Upper lobe of right lung (tissue), 1 donor: Measurements from ENCODE around the gene CENPT. TPM values are rescaled to one million over a fixed set of nuclear protein-coding genes. Genes with fewer than 3 reads are reported as not detected.

Source experiments
- ATAC-seq: fragments of 200-7000 bp; cut with Tn5 transposase; one replicate; pipeline ENCODE4 v1.9.1; 2020; ENCODE audit warnings: mild to moderate bottlenecking, moderate library complexity
- DNase-seq: peaks from one replicate; pipeline ENCODE4 v3.0.0-alpha.2; 2020
- H3K27ac ChIP-seq: fragments of 200-600 bp; one replicate; pipeline ENCODE4 v1.8.0; 2022
- H3K27me3 ChIP-seq: fragments of 200-600 bp; one replicate; pipeline ENCODE4 v1.8.0; 2022; ENCODE audit warnings: mild to moderate bottlenecking
- H3K36me3 ChIP-seq: fragments of 200-600 bp; one replicate; pipeline ENCODE4 v1.8.0; 2022
- H3K4me1 ChIP-seq: fragments of 200-600 bp; one replicate; pipeline ENCODE4 v1.8.0; 2022
- H3K4me3 ChIP-seq: fragments of 200-600 bp; one replicate; pipeline ENCODE4 v1.8.0; 2022; ENCODE audit warnings: mild to moderate bottlenecking
- H3K9me3 ChIP-seq: fragments of 200-600 bp; one replicate; pipeline ENCODE4 v1.8.0; 2022
- intact Hi-C: fragments of 100-400 bp; cut with DNase I; formaldehyde crosslinking; loops from one replicate; pipeline ENCODE4 v1.11.0; 2022
- total RNA-seq: library from RNA; stranded (reverse); fragmentation: NEBNext Ultra II Directional; extraction: Animal tissue kit (Norgen Biotek cat#: 25700); gene quantifications from one replicate; pipeline ENCODE4 v1.2.1, GENCODE V29; 2021
- TF ChIP-seq, protein P1 (sequence below): fragments of 200-600 bp; IDR thresholded peaks from one replicate; pipeline ENCODE4 v1.8.0; 2022; ENCODE audit warnings: antibody characterized with exemption
- donor health status: DM: no; HTN: yes; CAD: no; lungs with severe emphysema.

Gene CENPT
- total RNA-seq, 1 donor from 2014 or later: 30.0 TPM

DNA sequence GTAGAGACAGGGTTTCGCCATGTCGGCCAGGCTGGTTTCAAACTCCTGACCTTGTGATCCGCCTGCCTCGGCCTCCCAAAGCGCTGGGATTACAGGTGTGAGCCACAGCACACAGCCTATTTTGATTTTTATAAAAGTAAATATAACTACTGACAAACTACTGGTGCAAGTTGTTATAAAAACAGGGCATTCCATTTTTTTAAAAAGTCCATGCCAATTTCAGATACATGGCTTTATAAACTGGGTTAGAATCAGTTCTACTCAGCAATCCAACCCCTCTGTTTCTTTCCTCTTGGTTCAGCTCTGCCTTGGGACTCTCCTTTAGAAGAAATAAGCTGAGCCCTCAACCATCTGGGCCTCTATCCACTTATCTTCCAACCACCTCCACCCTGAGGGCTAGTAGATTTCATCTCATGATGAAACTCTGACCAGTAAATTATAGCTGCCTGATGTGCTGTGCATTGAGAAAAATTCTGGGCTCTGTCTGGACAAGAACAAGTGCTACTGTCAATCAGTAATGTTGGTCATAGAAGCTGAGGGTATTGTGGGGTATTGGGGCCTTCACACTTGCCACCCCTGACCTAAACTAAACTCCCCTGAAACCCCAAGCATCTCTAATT lies 51.3 kb downstream of the CENPT start:
- intact Hi-C loops: no loop called here
- Histone ChIP-seq H3K27me3 (no peaks in the 10 kb centered on the region), H3K4me1 (no peaks in the 10 kb centered on the region), H3K36me3 (peaks cover 17% of the 10 kb centered on the region), H3K27ac (no peak overlapping the region), H3K4me3 (no peak overlapping the region), H3K9me3 (no peaks in the 10 kb centered on the region)
- TF ChIP-seq, protein P1, sequence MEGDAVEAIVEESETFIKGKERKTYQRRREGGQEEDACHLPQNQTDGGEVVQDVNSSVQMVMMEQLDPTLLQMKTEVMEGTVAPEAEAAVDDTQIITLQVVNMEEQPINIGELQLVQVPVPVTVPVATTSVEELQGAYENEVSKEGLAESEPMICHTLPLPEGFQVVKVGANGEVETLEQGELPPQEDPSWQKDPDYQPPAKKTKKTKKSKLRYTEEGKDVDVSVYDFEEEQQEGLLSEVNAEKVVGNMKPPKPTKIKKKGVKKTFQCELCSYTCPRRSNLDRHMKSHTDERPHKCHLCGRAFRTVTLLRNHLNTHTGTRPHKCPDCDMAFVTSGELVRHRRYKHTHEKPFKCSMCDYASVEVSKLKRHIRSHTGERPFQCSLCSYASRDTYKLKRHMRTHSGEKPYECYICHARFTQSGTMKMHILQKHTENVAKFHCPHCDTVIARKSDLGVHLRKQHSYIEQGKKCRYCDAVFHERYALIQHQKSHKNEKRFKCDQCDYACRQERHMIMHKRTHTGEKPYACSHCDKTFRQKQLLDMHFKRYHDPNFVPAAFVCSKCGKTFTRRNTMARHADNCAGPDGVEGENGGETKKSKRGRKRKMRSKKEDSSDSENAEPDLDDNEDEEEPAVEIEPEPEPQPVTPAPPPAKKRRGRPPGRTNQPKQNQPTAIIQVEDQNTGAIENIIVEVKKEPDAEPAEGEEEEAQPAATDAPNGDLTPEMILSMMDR: no peak
- DNase-seq (no peak), ATAC-seq (no peak)

DNA sequence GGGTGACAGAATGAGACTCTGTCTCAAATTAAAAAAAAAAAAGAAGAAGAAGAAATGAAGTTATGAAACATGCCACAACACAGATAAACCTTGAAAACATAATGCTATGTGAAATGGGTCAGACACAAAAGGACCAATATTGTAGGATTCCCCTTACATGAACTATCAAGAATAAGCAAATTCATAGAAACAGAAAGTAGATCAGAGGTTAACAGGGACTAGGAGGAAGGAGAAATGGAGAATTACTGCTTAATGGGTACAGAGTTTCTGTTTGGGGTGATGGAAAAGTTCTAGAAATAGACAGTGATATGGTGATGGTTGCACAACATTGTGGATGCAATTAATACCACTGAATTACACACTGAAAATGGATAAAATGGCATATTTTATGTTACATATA lies 57.4 kb downstream of the CENPT start:
- intact Hi-C loops: no loop called here
- H3K36me3 ChIP-seq: no peaks in the 10 kb centered on the region
- no peaks in the 10 kb centered on the region for H3K9me3 ChIP-seq
- H3K4me3 ChIP-seq: no peak overlapping the region
- DNase-seq (no peak), ATAC-seq (peak; percentile 20)
- no peak overlapping the region for H3K27ac ChIP-seq
- no peaks in the 10 kb centered on the region for H3K27me3 ChIP-seq
- H3K4me1 ChIP-seq: no peaks in the 10 kb centered on the region
- TF ChIP-seq, protein P1: no peak

DNA sequence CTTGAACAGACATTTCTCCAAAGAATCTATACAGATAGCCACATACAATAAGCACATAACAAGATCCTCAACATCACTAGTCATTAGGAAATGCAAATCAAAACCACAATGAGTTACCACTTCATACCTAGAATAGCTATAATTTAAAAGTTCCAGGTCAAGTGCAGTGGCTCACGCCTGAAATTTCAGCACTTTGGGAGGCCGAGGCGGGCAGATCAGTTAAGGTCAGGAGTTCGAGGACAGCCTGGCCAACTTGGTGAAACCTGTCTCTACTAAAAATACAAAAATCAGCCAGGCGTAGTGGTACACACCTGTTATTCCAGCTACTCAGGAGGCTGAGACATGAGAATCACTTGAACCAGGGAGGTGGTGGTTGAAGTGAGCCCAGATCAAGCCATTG lies 61.0 kb downstream of the CENPT start:
- H3K36me3 ChIP-seq: no peaks in the 10 kb centered on the region
- no peak overlapping the region for H3K27ac ChIP-seq
- intact Hi-C loops: no loop called here
- no peak for ATAC-seq
- H3K9me3 ChIP-seq: no peaks in the 10 kb centered on the region
- H3K27me3 ChIP-seq: no peaks in the 10 kb centered on the region
- H3K4me1 ChIP-seq: no peaks in the 10 kb centered on the region
- no peak overlapping the region for H3K4me3 ChIP-seq
- DNase-seq: no peak
- TF ChIP-seq, protein P1: no peak

DNA sequence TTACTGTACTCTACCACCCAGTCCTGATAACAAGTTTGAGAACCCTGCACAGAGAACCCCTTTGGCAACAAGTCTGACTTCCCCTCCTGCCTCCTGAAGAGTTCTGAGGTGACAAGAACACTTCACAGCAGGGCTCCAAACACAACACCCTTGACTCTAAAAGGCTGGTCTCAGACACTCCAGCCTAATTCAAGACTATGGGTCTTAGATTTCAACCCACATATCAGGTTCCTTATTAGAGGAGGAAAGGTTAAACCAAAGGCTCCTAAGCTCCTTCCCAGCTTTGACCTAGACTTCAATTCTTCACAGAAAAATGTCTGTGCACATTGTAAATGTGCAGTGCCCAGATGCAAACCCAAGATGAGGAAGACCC lies 64.2 kb downstream of the CENPT start:
- Histone ChIP-seq H3K9me3 (no peaks in the 10 kb centered on the region), H3K36me3 (no peaks in the 10 kb centered on the region), H3K4me1 (no peaks in the 10 kb centered on the region), H3K4me3 (no peak overlapping the region), H3K27me3 (no peaks in the 10 kb centered on the region), H3K27ac (no peak overlapping the region)
- intact Hi-C loops: no loop called here
- DNase-seq (no peak), ATAC-seq (peak; percentile 29)
- TF ChIP-seq, protein P1: no peak

DNA sequence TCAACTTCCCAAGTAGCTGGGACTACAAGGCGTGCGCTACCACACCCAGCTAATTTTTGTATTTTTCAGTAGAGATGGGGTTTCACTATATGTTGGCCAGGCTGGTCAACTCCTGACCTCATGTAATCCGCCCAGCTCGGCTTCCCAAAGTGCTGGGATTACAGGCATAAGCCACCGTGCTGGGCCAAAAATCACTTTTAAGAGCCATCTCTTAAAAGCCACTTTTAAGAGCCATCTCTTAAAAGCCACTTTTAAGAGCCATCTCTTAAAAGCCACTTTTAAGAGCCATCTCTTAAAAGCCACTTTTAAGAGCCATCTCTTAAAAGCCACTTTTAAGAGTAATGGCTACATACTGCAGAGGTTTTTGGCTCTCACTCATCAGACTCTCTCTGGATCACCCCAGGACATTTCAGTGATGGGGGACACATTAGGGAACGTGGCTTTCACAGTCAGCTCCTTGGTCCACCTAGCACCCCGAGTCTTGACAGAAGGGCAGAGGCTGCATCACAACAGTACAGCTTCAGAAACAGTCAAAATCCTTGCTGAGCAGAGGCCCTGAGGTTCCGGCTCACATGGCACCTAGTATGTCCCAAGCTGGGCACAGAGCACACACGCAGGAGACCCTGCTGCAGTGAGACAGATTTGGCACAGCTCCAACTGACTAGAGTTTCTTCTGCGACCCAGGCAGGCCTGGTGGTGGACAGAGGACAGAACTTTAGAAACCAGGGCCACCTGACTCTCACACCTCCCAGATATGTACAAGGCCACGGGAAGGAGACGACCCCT lies 64.7 kb downstream of the CENPT start:
- ATAC-seq: peak; percentile 56
- H3K27ac ChIP-seq: no peak overlapping the region

More for the DNA sequence above, 64.7 kb downstream of the CENPT start:
- Histone ChIP-seq H3K4me1 (no peaks in the 10 kb centered on the region), H3K36me3 (no peaks in the 10 kb centered on the region), H3K27me3 (no peaks in the 10 kb centered on the region), H3K9me3 (no peaks in the 10 kb centered on the region), H3K4me3 (no peak overlapping the region)
- TF ChIP-seq, protein P1: no peak
- DNase-seq: no peak
- intact Hi-C loops: no loop called here
